GM21367 (cell line): ENCODE results near the gene MSH2.
"Not testable (repeated sequence)": the region's sequence is repeated elsewhere in the genome, so short reads cannot be mapped to it uniquely, and the experiment has no call there.

Source experiments
- ATAC-seq: cut with Tn5 transposase; IDR thresholded peaks from one replicate; pipeline ENCODE4 v1.9.1; 2021; ENCODE audit not compliant: unreplicated experiment

The MSH2 gene

DNA sequence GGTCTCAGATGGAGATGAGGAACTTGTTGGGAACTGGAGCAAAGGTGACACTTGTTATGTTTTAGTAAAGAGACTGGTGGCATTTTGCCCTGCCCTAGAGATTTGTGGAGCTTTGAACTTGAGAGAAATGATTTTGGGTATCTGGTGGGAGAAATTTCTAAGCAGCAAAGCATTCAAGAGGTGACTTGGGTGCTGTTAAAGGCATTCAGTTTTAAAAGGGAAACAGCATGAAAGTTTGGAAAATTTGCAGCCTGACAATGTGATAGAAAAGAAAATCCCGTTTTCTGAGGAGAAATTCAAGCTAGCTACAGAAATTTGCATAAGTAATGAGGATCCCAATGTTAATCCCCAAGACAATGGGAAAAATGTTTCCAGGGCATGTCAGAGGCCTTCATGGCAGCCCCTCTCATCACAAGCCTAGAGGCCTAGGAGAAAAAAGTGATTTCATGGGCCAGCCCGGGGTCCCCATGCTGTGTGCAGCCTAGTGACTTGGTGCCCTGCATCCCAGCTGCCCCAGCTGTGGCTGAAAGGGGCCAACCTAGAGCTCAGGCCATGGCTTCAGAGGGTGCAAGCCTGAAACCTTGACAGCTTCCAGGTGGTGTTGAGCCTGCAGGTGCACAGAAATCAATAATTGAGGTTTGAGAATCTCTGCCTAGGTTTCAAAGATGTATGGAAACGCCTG is 3.8 kb downstream of the MSH2 start:
- not testable (repeated sequence) for ATAC-seq

DNA sequence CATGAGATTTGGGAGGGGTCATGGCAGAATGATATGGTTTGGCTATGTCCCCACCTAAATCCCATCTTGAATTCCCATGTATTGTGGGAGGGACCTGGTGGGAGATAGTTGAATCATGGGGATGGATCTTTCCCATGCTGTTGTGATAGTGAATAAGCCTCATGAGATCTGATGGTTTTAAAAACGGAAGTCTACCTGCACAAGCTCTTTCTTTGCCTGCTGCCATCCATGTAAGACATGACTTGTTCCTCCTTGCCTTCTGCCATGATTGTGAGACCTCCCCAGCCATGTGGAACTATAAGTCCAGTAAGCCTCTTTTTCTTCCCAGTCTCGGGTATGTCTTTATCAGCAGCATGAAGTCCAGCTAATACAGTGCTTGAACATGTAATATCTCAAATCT is 5.0 kb downstream of the MSH2 start:
- not testable (repeated sequence) for ATAC-seq

DNA sequence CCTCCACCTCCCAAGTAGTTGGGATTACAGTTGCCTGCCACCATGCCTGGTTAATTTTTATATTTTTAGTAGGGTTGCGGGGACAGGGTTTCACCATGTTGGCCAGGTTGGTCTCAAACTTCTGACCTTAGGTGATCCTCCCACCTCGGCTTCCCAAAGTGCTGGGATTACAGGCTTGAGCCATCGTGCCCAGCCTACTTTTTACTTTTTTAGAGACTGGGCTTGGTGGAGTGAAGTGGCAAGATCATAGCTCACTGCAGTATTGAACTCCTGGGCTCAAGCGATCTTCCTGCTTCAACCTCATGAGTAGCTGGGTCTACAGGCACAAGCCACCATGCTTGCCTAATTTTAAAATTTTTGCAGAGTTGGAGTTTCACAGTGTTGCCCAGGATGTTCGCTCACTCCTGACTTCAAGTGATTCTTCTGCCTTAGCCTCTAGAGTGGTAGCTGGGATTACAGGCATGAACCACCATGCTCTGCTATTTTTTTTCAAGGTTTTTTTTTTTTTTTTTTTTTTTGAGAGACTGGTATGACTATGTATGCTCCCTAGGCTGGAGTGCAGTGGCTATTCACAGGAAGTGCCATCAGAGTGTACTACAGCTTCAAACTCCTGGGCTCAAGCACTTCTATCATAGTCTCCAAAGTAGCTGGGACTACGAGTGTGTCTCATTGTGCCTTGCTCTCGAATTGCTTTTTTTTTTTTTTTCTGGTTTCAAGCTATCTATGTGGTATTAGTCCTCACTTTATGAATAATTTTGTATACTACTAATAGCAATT is 11.9 kb downstream of the MSH2 start:
- no peak for ATAC-seq

DNA sequence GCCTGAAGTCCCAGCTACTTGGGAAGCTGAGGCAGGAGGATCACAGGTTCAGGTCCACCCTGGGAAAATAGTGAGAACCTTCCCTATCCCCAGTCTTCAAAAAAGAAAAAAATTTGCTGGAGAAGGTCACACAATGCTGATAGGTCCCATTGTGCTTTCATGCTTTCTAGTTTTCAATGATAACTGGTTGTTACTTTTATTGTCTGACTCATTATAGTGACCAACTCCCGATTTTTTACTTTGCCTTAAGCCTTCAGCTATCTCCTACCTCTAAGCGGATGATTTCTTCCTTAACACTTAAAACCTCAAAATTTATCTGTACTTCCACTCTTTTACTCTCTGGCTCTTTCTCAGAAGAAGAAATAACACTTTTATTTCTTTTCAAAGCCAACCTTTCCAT is 17.3 kb downstream of the MSH2 start:
- ATAC-seq: no peak

DNA sequence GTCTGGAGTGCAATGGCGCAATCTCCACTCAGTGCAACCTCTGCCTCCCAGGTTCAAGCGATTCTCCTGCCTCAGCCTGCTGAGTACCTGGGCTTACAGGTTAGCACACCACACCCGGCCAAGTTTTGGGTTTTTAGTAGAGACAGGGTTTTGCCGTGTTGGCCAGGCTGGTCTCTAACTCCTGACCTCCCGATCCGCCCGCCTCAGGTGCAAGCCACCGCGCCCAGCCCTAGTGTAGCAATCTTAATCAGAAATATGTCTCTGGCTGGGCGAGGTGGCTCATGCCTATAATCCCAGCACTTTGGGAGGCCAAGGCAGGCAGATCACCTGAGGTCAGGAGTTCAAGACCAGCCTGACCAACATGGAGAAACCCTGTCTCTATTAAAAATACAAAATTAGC is 17.7 kb downstream of the MSH2 start:
- ATAC-seq: not testable (repeated sequence)

DNA sequence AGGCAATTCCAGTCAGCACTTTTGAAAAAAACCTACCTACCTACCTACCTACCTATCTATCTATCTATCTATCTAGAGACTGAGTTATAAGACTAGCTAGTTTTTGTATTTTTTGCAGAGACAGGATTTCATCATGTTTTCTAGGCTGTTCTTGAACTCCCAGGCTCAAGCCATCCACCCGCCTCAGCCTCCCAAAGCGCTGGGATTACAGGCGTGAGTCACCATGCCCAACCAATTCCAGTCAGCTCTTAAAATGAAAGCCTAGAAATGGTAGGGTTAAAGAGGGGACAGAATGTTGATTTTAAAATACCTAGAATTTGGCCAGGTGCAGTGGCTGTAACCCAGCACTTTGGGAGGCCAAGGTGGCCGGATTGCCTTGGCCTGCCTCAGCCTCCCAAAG is 19.1 kb downstream of the MSH2 start:
- ATAC-seq: no peak

DNA sequence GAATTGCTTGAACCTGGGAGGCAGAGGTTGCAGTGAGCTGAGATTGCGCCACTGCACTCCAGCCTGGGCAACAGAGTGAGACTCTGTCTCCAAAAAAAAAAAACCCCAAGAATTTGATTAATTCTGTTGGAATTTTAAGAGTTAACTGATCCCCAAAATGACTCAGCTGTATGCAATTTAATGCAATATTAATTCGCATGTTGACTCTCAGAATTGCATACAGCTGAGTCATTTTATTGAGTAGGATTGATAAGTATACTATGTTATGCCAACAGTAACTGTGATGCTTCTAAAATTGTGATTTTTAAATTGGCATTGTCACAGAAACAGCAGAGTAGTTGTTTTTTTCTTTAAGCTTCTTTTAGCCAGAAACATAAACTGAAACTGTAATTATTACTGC is 19.6 kb downstream of the MSH2 start:
- ATAC-seq: no peak

DNA sequence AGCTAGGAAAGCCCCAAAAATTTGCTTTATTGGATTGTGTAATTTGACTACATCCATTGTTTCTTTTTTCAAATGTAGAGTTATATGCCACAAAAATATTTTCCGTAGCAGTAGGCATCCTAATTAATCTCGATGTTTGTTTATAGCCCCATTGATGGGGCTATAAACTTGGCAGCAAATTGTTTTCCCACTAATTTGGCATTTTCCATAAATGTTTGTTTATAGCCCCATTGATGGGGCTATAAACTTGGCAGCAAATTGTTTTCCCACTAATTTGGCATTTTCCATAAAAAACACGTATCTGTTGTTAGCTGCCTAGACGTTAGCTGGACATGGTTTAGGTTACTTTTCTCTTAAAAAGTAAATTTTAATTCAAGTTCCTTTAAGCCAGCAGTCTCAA is 23.8 kb downstream of the MSH2 start:
- no peak for ATAC-seq

DNA sequence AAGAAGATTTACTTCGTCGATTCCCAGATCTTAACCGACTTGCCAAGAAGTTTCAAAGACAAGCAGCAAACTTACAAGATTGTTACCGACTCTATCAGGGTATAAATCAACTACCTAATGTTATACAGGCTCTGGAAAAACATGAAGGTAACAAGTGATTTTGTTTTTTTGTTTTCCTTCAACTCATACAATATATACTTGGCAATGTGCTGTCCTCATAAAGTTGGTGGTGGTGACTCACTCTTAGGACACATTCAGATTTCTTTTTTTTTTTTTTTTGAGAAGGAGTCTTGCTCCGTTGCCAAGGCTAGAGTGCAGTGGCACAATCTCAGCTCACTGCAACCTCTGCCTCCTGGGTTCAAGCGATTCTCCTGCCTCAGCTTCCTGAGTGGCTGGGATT is 26.8 kb downstream of the MSH2 start:
- no peak for ATAC-seq

DNA sequence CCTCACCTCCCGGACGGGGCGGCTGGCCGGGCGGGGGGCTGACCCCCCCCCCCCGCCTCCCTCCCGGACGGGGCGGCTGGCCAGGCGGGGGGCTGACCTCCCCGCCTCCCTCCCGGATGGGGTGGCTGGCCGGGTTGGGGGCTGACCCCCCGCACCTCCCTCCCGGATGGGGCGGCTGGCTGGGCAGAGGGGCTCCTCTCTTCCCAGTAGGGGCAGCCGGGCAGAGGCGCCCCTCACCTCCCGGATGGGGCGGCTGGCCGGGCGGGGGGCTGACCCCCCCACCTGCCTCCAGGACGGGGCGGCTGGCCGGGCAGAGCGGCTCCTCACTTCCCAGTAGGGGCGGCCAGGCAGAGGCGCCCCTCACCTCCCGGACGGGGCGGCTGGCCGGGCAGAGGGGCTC is 30.1 kb downstream of the MSH2 start:
- ATAC-seq: not testable (repeated sequence)

DNA sequence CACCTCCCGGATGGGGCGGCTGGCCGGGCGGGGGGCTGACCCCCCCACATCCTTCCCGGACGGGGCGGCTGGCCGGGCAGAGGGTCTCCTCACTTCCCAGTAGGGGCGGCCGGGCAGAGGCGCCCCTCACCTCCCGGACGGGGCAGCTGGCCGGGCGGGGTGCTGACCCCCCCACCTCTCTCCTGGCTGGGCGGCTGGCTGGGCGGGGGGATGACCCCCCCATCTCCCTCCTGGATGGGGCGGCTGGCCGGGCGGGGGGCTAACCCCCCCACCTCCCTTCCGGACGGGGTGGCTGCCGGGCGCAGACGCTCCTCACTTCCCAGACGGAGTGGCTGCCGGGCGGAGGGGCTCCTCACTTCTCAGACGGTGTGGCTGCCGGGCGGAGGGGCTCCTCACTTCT is 30.5 kb downstream of the MSH2 start:
- ATAC-seq: not testable (repeated sequence)

DNA sequence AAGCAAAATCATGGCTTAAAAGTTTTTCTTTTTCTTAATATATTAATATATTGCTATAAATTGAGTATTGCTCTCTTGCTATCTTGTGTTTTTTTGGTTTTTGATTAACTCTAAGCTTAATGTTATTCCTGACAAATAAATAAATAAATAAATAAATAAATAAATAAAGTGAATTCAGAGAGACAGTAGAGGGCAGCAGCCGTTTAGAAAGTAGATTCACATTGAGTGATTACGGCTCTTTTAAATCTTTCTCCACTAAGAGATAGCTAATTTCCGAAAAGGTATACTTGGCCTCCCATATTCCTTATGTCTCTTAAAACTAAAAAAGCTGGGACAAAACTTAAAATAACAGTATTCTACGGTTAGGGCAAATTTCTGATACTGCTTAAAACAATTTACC is 34.3 kb downstream of the MSH2 start:
- no peak for ATAC-seq

DNA sequence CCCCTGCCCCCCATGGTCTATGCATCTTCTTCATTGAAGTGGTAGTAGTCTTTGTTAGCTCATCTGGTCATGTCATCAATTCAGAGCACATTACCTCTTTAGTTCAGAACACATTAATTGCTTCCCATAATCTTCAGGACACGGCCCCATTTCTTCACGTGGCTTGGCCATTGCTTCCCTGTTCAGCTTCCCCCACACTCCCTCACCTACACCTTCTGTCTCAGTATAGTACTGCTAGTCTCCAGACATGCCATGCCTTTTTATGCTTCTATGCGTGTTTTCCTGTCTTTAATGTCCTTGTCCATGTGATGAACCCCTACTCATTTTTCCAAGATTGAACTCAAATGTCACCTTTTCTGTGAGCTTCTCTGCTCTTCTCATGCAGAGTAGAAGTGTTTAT is 35.1 kb downstream of the MSH2 start:
- ATAC-seq: no peak

DNA sequence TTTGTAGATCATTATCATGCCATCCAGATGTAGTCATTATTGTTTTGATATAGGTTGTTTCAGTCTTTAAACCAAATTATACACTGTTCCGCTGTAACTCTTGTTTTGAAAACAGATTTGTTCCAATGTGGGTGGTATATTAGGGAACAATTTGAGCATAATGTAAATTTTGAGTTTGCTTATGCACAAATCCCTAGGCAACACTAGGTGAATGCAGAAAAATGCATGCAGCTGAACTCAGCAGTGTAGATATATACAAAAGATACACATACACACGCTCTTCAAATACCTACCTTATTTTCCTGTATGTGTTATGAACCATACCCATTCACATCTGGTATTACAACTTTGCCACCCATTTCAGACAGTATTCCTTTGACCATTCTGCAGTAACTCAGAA is 35.8 kb downstream of the MSH2 start:
- no peak for ATAC-seq

DNA sequence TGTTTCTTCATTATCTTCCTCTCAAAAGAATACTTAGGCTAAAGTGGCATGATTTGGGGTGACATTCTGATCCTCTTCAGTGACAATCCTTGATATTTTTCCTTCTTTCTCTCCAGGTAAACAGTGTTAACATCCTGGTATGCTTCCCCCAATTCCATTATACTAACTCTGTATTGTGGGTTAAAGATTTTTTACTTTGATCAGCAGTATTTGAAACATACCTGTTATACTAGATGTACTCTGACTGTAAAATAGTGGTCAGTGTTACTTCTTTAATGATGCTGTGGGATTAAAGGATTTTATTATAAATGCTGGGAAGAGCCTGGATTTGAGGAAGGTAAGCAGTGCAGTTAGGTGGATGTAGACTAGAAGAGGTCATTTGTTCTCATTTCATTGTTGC is 48.8 kb downstream of the MSH2 start:
- no peak for ATAC-seq

DNA sequence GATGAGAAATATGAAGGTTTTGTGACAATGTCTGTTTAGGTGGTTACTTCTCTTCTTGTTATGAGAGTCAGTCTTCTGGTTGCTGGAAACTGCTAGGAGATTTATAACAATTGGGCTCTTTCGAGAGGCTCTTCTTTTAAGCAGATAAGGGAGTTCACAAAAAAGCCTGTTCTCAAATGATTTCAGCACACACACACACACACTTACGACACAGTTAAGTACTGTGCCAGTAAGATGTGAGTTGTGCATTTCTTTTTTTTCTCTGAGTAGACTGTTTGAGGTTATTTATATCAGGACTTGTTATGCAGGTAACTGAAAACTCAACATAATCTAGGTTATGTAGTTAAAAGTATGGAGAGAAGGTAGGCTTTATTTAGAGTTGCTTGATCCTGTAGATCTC is 49.8 kb downstream of the MSH2 start:
- no peak for ATAC-seq

DNA sequence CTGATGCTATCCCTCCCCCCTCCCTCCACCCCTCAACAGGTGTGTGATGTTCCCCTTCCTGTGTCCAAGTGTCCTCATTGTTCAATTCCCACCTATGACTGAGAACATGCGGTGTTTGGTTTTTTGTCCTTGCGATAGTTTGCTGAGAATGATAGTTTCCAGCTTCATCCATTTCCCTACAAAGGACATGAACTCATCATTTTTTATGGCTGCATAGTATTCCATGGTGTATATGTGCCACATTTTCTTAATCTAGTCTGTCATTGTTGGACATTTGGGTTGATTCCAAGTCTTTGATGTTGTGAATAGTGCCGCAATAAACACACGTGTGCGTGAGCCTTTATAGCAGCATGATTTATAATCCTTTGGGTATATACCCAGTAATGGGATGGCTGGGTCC is 51.9 kb downstream of the MSH2 start:
- not testable (repeated sequence) for ATAC-seq

DNA sequence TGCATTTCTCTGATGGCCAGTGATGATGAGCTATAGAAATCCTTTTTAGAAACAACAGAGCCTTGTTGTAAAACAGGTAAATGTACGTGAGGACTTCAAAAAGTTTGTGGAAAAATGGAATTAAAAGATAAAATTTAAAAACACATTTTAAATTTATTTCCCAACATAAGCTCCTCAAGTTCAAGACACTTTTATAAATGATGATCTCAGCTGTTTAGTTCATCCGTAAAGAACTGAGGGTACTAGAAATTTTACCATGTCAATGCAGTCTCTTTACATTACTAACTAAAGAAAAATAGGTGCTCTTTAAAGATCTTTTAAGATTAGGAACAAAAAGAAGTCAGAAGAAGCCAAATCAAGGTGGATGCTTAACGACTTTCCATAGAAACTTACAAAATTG is 52.5 kb downstream of the MSH2 start:
- ATAC-seq: no peak

DNA sequence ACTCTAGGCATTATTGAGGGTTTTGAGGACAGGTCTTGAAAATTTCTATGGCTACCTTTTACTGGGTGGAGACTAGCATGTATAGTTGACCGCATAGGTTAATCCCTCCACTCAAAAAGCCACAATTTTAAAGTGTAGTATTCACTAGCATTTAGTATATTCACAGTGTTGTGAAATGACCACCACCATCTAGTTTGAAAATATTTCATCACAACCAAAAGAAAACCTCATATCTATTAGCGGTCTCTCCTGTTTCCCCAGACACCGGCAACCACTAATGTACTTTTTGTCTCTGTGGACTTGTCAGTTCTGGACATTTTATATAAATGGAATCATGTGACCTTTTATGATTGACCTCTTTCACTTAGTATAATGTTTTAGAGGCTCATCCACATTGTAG is 53.9 kb downstream of the MSH2 start:
- no peak for ATAC-seq

DNA sequence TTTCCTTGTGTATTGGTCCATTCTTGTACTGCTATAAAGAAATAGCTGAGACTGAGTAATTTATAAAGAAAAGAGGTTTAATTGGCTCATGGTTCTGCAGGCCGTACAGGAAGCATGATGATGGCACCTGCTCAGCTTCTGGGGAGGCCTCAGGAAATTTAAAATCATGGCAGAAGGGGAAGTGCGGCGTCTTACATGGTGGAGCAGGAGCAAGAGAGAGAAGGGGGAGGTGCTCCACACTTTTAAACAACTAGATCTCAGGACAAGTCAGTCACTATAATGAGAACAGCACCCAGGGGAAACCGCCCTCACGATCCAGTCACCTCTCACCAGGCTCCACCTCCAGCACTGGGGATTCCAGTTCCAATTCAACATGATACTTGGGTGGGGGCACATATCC is 54.3 kb downstream of the MSH2 start:
- ATAC-seq: no peak

DNA sequence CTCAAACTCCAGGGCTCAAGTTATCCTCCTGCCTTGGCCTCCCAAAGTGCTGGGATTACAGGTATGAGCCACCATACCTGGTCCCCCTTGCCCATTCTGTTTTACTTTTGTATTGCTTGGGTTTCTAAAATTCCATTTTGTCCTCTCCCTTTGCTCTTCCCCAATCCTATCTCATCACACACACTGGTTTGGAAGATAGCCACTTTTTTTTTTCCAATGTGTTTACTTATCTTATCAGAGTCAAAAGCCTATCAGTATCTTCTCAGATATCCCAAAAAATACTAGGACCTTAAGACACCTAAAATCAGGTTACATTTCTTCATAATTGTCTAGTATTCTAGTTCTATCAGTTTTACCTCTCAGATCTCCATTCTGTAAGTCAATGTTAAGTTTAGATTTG is 56.1 kb downstream of the MSH2 start:
- ATAC-seq: no peak

DNA sequence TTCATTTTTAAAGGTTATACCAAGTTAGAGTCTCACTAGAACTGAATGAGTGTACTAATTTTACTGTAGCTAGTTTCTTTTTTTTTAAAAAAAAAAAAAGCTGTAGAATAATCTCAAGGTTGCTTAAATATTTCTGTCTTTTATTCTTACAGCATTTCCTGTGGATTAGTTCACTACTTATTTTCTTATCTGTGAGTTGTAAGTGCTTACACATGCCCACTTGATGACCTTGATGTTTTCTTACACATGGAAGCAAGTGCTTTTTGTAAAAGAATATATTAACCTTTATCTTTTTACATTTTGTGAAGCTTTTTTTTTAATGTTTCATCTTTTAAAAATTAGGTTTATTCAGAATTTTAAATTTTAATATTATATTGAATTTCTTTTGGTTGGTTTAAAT is 57.8 kb downstream of the MSH2 start:
- ATAC-seq: no peak
